WTC11 (cell line): ENCODE data around the gene ITPK1. TPM values are rescaled to one million over a fixed set of nuclear protein-coding genes. Genes with fewer than 3 reads are reported as not detected.

Source experiments
- ATAC-seq: fragments of 200-7000 bp; cut with Tn5 transposase; 2 replicates; pipeline ENCODE4 v1.10.0; 2021; ENCODE audit warnings: mild to moderate bottlenecking, moderate library complexity
- CTCF ChIA-PET: fragments of 300-600 bp; sonication (Branson Sonifier 250); formaldehyde crosslinking; loops from one replicate; lab custom pipeline; 2021; ENCODE audit warnings: antibody characterized with exemption; lab: Charles Lee
- POLR2A ChIA-PET: fragments of 350-600 bp; sonication (Branson Sonifier 250); formaldehyde crosslinking; loops from one replicate; lab custom pipeline; 2021; ENCODE audit warnings: antibody characterized with exemption; lab: Charles Lee
- DNase-seq: peaks from one replicate; pipeline ENCODE4 v3.0.0; 2021; ENCODE audit warnings: low spot score
- H3K27ac Mint-ChIP-seq: 2 replicates; pipeline ENCODE4 v1.8.0; 2021; ENCODE audit warnings: mixed read lengths
- H3K27me3 Mint-ChIP-seq: 2 replicates; pipeline ENCODE4 v1.8.0; 2021; ENCODE audit warnings: low read depth, mild to moderate bottlenecking, moderate library complexity, mixed read lengths
- H3K36me3 Mint-ChIP-seq: 2 replicates; pipeline ENCODE4 v1.8.0; 2021; ENCODE audit warnings: mixed read lengths
- H3K4me1 Mint-ChIP-seq: 2 replicates; pipeline ENCODE4 v1.8.0; 2022; ENCODE audit warnings: mixed read lengths
- H3K4me3 Mint-ChIP-seq: 2 replicates; pipeline ENCODE4 v1.8.0; 2021; ENCODE audit warnings: mild to moderate bottlenecking, moderate library complexity, mixed read lengths
- H3K9me3 Mint-ChIP-seq: 2 replicates; pipeline ENCODE4 v1.8.0; 2021; ENCODE audit warnings: mixed read lengths
- E2F1 ChIP-seq: sonication (generic); formaldehyde crosslinking; IDR thresholded peaks from 2 replicates; pipeline ENCODE4 v1.8.0; 2022; ENCODE audit warnings: mild to moderate bottlenecking, missing genetic modification reagents
- FOXP1 ChIP-seq: sonication (generic); formaldehyde crosslinking; IDR thresholded peaks from 2 replicates; pipeline ENCODE4 v1.8.0; 2022; ENCODE audit warnings: missing genetic modification reagents, mild to moderate bottlenecking, moderate library complexity, borderline replicate concordance
- GABPB1 ChIP-seq: sonication (generic); formaldehyde crosslinking; IDR thresholded peaks from 2 replicates; pipeline ENCODE4 v1.8.1; 2023; ENCODE audit warnings: mild to moderate bottlenecking, missing genetic modification reagents
- MAX ChIP-seq: sonication (generic); formaldehyde crosslinking; IDR thresholded peaks from 2 replicates; pipeline ENCODE4 v1.8.0; 2022; ENCODE audit warnings: mild to moderate bottlenecking, missing genetic modification reagents
- NFE2L1 ChIP-seq: sonication (generic); formaldehyde crosslinking; IDR thresholded peaks from 2 replicates; pipeline ENCODE4 v1.8.1; 2023; ENCODE audit warnings: missing genetic modification reagents
- NR2C2 ChIP-seq: sonication (generic); formaldehyde crosslinking; IDR thresholded peaks from 2 replicates; pipeline ENCODE4 v1.8.0; 2022; ENCODE audit warnings: mild to moderate bottlenecking, missing genetic modification reagents
- OVOL2 ChIP-seq: fragments of 250-450 bp; sonication (Bioruptor Pico); IDR thresholded peaks from 2 replicates; pipeline ENCODE4 v1.9.0; 2021; ENCODE audit warnings: mild to moderate bottlenecking, borderline replicate concordance
- SP1 ChIP-seq: sonication (generic); formaldehyde crosslinking; conservative IDR thresholded peaks from 2 replicates; pipeline ENCODE4 v1.8.1; 2022; ENCODE audit warnings: missing genetic modification reagents
- TEAD1 ChIP-seq: sonication (generic); formaldehyde crosslinking; IDR thresholded peaks from 2 replicates; pipeline ENCODE4 v1.8.0; 2022; ENCODE audit warnings: mild to moderate bottlenecking, missing genetic modification reagents
- TP53 ChIP-seq: sonication (generic); formaldehyde crosslinking; IDR thresholded peaks from 2 replicates; pipeline ENCODE4 v1.8.1; 2023; ENCODE audit warnings: mild to moderate bottlenecking, missing genetic modification reagents
- ZNF121 ChIP-seq: sonication (generic); formaldehyde crosslinking; IDR thresholded peaks from 2 replicates; pipeline ENCODE4 v1.8.0; 2023; ENCODE audit warnings: missing genetic modification reagents
- ZNF219 ChIP-seq: sonication (generic); formaldehyde crosslinking; IDR thresholded peaks from 2 replicates; pipeline ENCODE4 v1.8.0; 2023; ENCODE audit warnings: missing genetic modification reagents, mild to moderate bottlenecking, borderline replicate concordance
- ZNF317 ChIP-seq: sonication (generic); formaldehyde crosslinking; IDR thresholded peaks from 2 replicates; pipeline ENCODE4 v1.8.1; 2023; ENCODE audit warnings: low read depth, mild to moderate bottlenecking, moderate library complexity, missing genetic modification reagents, borderline replicate concordance
- total RNA-seq: library from RNA; stranded (reverse); gene quantifications from 3 replicates; pipeline ENCODE4 v1.2.3, GENCODE V29; 2021
- TF ChIP-seq, protein P1 (sequence below): sonication (generic); formaldehyde crosslinking; conservative IDR thresholded peaks from 2 replicates; pipeline ENCODE4 v1.8.1; 2022; ENCODE audit warnings: mild to moderate bottlenecking, missing genetic modification reagents
- TF ChIP-seq, protein P2 (sequence below): sonication (generic); formaldehyde crosslinking; IDR thresholded peaks from 2 replicates; pipeline ENCODE4 v1.8.1; 2022; ENCODE audit warnings: low read depth, missing genetic modification reagents, borderline replicate concordance
- TF ChIP-seq, protein P3 (sequence below): sonication (generic); formaldehyde crosslinking; IDR thresholded peaks from 2 replicates; pipeline ENCODE4 v1.8.1; 2023; ENCODE audit warnings: mild to moderate bottlenecking, missing genetic modification reagents
- TF ChIP-seq, protein P4 (sequence below): sonication (generic); formaldehyde crosslinking; IDR thresholded peaks from 2 replicates; pipeline ENCODE4 v1.8.1; 2023; ENCODE audit warnings: mild to moderate bottlenecking, missing genetic modification reagents
- TF ChIP-seq, protein P5 (sequence below): sonication (generic); formaldehyde crosslinking; IDR thresholded peaks from 2 replicates; pipeline ENCODE4 v1.8.1; 2023; ENCODE audit warnings: mild to moderate bottlenecking, missing genetic modification reagents, borderline replicate concordance

ITPK1 gene
- total RNA-seq, 1 experiment from 2014 or later: 144 TPM

DNA sequence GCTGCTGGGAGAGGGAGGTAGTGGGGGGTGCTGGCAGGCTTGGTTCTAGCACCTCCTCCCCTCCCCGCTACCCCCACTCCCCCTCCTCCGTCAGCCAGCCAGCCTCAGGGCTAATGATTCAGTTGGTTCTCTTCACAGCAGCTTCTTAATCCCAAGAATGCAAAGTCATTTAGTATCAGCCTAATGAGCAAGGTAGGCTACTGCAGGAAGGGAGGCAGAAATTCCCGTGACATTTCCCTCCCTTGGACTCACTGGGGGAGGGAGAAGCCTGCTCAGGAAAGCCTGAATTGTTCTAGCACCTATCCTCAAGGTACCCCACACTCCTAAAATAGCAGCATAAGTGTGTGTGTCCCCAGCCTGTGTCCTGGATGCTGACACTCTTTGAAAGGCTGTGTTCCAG is 29.8 kb downstream of the ITPK1 start:
- peak overlapping the region; percentile 80 for H3K27ac Mint-ChIP-seq
- peaks cover 41% of the 10 kb centered on the region for H3K4me1 Mint-ChIP-seq
- no peaks in the 10 kb centered on the region; the same call in 1 of the 2 replicates for H3K27me3 Mint-ChIP-seq
- ChIA-PET CTCF (interaction anchor here (0.6 to 1.9 kb wide), 4 partner anchors 27 to 134 kb away, joined by 3 to 7 read pairs (median 5); no protein-coding TSS in a partner anchor), POLR2A (interaction anchor here (1.4 kb wide), 1 partner anchor 29 kb away, joined by 4 read pairs; no protein-coding TSS in a partner anchor)
- H3K9me3 Mint-ChIP-seq: peaks cover 6% of the 10 kb centered on the region; the same call in 1 of the 2 replicates
- TF ChIP-seq MAX (CRISPR knock-in tag) (no peak), ZNF317 (no peak), NFE2L1 (CRISPR knock-in tag) (no peak), SP1 (CRISPR knock-in tag) (no peak), TP53 (CRISPR knock-in tag) (no peak), OVOL2 (CRISPR knock-in tag) (no peak)
- TF ChIP-seq, protein P1, sequence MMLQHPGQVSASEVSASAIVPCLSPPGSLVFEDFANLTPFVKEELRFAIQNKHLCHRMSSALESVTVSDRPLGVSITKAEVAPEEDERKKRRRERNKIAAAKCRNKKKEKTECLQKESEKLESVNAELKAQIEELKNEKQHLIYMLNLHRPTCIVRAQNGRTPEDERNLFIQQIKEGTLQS (CRISPR knock-in tag): no peak
- TF ChIP-seq, protein P2, sequence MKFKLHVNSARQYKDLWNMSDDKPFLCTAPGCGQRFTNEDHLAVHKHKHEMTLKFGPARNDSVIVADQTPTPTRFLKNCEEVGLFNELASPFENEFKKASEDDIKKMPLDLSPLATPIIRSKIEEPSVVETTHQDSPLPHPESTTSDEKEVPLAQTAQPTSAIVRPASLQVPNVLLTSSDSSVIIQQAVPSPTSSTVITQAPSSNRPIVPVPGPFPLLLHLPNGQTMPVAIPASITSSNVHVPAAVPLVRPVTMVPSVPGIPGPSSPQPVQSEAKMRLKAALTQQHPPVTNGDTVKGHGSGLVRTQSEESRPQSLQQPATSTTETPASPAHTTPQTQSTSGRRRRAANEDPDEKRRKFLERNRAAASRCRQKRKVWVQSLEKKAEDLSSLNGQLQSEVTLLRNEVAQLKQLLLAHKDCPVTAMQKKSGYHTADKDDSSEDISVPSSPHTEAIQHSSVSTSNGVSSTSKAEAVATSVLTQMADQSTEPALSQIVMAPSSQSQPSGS (CRISPR knock-in tag): no peak
- TF ChIP-seq, all 79 proteins: peak for 0
- DNase-seq (no peak), ATAC-seq (peak; percentile 57)
- no peak overlapping the region for H3K4me3 Mint-ChIP-seq
- peaks cover 11% of the 10 kb centered on the region for H3K36me3 Mint-ChIP-seq

DNA sequence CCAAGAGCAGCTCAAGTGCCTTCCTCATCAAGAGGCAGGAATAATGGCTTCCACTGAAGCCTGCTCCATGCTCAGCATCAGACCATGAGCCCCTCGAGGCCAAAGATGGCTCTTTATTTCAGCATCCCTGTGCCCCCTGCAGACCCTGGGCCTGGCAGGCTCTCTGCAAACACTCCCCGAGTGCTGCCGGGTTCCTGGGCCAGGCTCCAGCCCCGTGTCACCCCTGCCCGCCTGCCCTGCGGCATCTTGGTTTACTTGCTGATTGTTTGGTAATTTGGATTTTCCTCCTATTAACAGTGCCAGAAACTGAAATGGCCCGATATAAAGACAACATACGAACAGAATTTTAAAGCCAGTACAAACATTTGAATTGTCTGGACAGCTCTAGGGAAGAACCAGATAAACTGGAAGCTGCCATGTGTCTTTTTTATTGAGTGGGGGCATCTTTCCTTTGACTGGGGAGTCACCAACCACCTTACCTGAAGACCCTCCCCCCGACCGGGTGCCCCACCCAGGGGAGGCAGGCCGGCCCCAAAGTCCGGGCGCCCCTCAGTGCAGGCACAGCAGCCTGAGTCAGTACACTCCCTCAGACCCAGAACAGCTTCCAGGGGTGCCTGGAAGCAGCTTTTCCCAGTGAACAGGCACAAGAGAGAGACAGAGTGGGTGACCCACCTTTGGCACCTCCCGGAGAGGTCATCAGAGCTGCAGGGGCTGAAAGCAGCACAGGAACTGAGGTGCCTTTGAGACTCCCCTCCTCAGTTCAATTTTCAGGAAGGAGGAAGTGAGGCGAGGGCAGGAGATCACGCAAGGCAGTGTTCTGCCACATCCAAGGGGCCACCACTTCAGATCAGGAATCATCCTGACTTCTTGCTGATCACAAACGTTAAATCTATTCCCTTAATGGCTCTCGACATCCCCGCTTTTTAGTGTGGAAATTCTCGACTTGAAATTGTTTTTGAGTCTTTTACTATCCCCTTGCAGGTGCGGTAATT is 30.6 kb downstream of the ITPK1 start:
- POLR2A ChIA-PET: interaction anchor here (1.4 kb wide), 1 partner anchor 30 kb away, joined by 4 read pairs; no protein-coding TSS in a partner anchor
- no peak for DNase-seq
- TF ChIP-seq NR2C2 (CRISPR knock-in tag): no peak
- TF ChIP-seq, protein P3, sequence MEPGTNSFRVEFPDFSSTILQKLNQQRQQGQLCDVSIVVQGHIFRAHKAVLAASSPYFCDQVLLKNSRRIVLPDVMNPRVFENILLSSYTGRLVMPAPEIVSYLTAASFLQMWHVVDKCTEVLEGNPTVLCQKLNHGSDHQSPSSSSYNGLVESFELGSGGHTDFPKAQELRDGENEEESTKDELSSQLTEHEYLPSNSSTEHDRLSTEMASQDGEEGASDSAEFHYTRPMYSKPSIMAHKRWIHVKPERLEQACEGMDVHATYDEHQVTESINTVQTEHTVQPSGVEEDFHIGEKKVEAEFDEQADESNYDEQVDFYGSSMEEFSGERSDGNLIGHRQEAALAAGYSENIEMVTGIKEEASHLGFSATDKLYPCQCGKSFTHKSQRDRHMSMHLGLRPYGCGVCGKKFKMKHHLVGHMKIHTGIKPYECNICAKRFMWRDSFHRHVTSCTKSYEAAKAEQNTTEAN: no peak
- no peak for TF ChIP-seq E2F1 (CRISPR knock-in tag)
- TF ChIP-seq, protein P4, sequence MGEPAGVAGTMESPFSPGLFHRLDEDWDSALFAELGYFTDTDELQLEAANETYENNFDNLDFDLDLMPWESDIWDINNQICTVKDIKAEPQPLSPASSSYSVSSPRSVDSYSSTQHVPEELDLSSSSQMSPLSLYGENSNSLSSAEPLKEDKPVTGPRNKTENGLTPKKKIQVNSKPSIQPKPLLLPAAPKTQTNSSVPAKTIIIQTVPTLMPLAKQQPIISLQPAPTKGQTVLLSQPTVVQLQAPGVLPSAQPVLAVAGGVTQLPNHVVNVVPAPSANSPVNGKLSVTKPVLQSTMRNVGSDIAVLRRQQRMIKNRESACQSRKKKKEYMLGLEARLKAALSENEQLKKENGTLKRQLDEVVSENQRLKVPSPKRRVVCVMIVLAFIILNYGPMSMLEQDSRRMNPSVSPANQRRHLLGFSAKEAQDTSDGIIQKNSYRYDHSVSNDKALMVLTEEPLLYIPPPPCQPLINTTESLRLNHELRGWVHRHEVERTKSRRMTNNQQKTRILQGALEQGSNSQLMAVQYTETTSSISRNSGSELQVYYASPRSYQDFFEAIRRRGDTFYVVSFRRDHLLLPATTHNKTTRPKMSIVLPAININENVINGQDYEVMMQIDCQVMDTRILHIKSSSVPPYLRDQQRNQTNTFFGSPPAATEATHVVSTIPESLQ: no peak
- no peak for TF ChIP-seq ZNF121 (CRISPR knock-in tag)
- no peak for TF ChIP-seq TEAD1 (CRISPR knock-in tag)
- no peak for TF ChIP-seq ZNF219 (CRISPR knock-in tag)
- no peak for TF ChIP-seq TP53 (CRISPR knock-in tag)
- no peak for TF ChIP-seq FOXP1
- TF ChIP-seq, protein P5, sequence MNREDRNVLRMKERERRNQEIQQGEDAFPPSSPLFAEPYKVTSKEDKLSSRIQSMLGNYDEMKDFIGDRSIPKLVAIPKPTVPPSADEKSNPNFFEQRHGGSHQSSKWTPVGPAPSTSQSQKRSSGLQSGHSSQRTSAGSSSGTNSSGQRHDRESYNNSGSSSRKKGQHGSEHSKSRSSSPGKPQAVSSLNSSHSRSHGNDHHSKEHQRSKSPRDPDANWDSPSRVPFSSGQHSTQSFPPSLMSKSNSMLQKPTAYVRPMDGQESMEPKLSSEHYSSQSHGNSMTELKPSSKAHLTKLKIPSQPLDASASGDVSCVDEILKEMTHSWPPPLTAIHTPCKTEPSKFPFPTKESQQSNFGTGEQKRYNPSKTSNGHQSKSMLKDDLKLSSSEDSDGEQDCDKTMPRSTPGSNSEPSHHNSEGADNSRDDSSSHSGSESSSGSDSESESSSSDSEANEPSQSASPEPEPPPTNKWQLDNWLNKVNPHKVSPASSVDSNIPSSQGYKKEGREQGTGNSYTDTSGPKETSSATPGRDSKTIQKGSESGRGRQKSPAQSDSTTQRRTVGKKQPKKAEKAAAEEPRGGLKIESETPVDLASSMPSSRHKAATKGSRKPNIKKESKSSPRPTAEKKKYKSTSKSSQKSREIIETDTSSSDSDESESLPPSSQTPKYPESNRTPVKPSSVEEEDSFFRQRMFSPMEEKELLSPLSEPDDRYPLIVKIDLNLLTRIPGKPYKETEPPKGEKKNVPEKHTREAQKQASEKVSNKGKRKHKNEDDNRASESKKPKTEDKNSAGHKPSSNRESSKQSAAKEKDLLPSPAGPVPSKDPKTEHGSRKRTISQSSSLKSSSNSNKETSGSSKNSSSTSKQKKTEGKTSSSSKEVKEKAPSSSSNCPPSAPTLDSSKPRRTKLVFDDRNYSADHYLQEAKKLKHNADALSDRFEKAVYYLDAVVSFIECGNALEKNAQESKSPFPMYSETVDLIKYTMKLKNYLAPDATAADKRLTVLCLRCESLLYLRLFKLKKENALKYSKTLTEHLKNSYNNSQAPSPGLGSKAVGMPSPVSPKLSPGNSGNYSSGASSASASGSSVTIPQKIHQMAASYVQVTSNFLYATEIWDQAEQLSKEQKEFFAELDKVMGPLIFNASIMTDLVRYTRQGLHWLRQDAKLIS (CRISPR knock-in tag): no peak
- no peak for TF ChIP-seq GABPB1 (CRISPR knock-in tag)
- TF ChIP-seq, all 79 proteins: peak for 0
- Mint-ChIP-seq H3K27me3 (no peaks in the 10 kb centered on the region; the same call in 1 of the 2 replicates), H3K27ac (peak overlapping the region; percentile 80), H3K9me3 (peaks cover 6% of the 10 kb centered on the region; the same call in 1 of the 2 replicates), H3K4me3 (no peak overlapping the region), H3K4me1 (peaks cover 36% of the 10 kb centered on the region), H3K36me3 (peaks cover 11% of the 10 kb centered on the region)
- CTCF ChIA-PET: interaction anchor here (1.2 to 1.9 kb wide), 3 partner anchors 28 to 133 kb away, joined by 3 to 7 read pairs (median 5); no protein-coding TSS in a partner anchor
- no peak for ATAC-seq
